Liver (tissue), 9 donors: ENCODE data around the gene NMRK1. TPM values are rescaled to one million over a fixed set of nuclear protein-coding genes. Genes with fewer than 3 reads are reported as not detected.

ENCODE experiments used
- DNase-seq: peaks from one replicate; pipeline ENCODE4 v3.0.0-alpha.2; 2017; ENCODE audit warnings: low spot score
- H3K27ac ChIP-seq, 2 donors: one replicate each; pipeline ENCODE4 v1.7.0; 2013; ENCODE audit warnings: inconsistent platforms in 2 of 2, low read length in 2 of 2, control low read depth in 1 of 2, low read depth in 1 of 2, mild to moderate bottlenecking in 1 of 2
- H3K27me3 ChIP-seq, 4 donors: one replicate each; pipeline versions ENCODE4 v1.6.1 to v1.7.0; 2013; ENCODE audit warnings: low read length in 3 of 4, inconsistent platforms in 1 of 4, mild to moderate bottlenecking in 1 of 4, moderate library complexity in 1 of 4; ENCODE audit not compliant: control insufficient read depth in 4 of 4, insufficient read depth in 4 of 4
- H3K36me3 ChIP-seq, 4 donors: one replicate each; pipeline versions ENCODE4 v1.6.1 to v1.7.0; 2013; ENCODE audit warnings: low read length in 3 of 4, mild to moderate bottlenecking in 3 of 4, low read depth in 1 of 4, moderate library complexity in 1 of 4; ENCODE audit not compliant: control insufficient read depth in 4 of 4, insufficient read depth in 3 of 4
- H3K4me1 ChIP-seq, 4 donors: one replicate each; pipeline versions ENCODE4 v1.6.1 to v1.7.0; 2013; ENCODE audit warnings: low read length in 3 of 4, mild to moderate bottlenecking in 3 of 4, moderate library complexity in 1 of 4; ENCODE audit not compliant: control insufficient read depth in 4 of 4, insufficient read depth in 4 of 4
- H3K4me3 ChIP-seq, 3 donors: one replicate each; pipeline versions ENCODE4 v1.6.1 to v1.7.0; 2013; ENCODE audit warnings: low read length in 3 of 3, control low read depth in 1 of 3, low read depth in 1 of 3, mild to moderate bottlenecking in 1 of 3
- H3K9ac ChIP-seq, 2 donors: one replicate each; pipeline ENCODE4 v1.7.0; 2013; ENCODE audit warnings: low read length in 2 of 2, mild to moderate bottlenecking in 2 of 2, moderate library complexity in 2 of 2, control low read depth in 1 of 2, low read depth in 1 of 2
- H3K9me3 ChIP-seq, 4 donors: one replicate each; pipeline versions ENCODE4 v1.6.1 to v1.7.0; 2013; ENCODE audit warnings: low read length in 3 of 4; ENCODE audit not compliant: control insufficient read depth in 4 of 4
- CTCF ChIP-seq: fragments of 150-350 bp; IDR thresholded peaks from 2 replicates; pipeline ENCODE4 v1.5.1; 2017; ENCODE audit warnings: improper control_type of control experiment, low read depth, low read length; ENCODE audit not compliant: missing input control
- EGR1 ChIP-seq, 2 donors: IDR thresholded peaks; 2 replicates each; pipeline ENCODE4 v1.6.1; 2016 to 2018; ENCODE audit warnings: antibody characterized with exemption in 2 of 2, low read depth in 2 of 2
- FOXA2 ChIP-seq: IDR thresholded peaks from 2 replicates; pipeline ENCODE4 v1.6.1; 2016; ENCODE audit warnings: antibody characterized with exemption
- HNF4A ChIP-seq, 2 donors: conservative IDR thresholded peaks; 2 replicates each; pipeline ENCODE4 v1.6.1; 2016; ENCODE audit warnings: antibody characterized with exemption in 2 of 2, mild to moderate bottlenecking in 2 of 2
- MAX ChIP-seq: IDR thresholded peaks from 2 replicates; pipeline ENCODE4 v1.6.1; 2016; ENCODE audit warnings: antibody characterized with exemption
- NR2F2 ChIP-seq: IDR thresholded peaks from 2 replicates; pipeline ENCODE4 v1.6.1; 2016; ENCODE audit warnings: antibody characterized with exemption
- REST ChIP-seq: IDR thresholded peaks from 2 replicates; pipeline ENCODE4 v1.6.1; 2016; ENCODE audit warnings: antibody characterized with exemption, mild to moderate bottlenecking
- RXRA ChIP-seq, 2 donors: IDR thresholded peaks; 2 replicates each; pipeline ENCODE4 v1.6.1; 2017 to 2018; ENCODE audit warnings: antibody characterized with exemption in 2 of 2, mild to moderate bottlenecking in 1 of 2
- SP1 ChIP-seq: IDR thresholded peaks from 2 replicates; pipeline ENCODE4 v1.6.1; 2018; ENCODE audit warnings: antibody characterized with exemption, mild to moderate bottlenecking
- TAF1 ChIP-seq: conservative IDR thresholded peaks from 2 replicates; pipeline ENCODE4 v1.6.1; 2016; ENCODE audit warnings: antibody characterized with exemption, mild to moderate bottlenecking
- YY1 ChIP-seq: IDR thresholded peaks from 2 replicates; pipeline ENCODE4 v1.6.1; 2016; ENCODE audit warnings: antibody characterized with exemption, mild to moderate bottlenecking
- WGBS: extraction: QIAGEN DNeasy Blood & Tissue Kit; methylation state at CpG from one replicate; pipeline ENCODE4 v1.1.7; 2013; 5-methylcytosine and 5-hydroxymethylcytosine counted together
- polyA plus RNA-seq, 2 donors: library from polyadenylated mRNA; stranded (reverse) in 1 of 2; unstranded in 1 of 2; fragments of 200-250 nt in 1 of 2; fragments of >200 nt in 1 of 2; fragmentation: Nextera tagmentation in 1 of 2; extraction: Ambion mirVana in 1 of 2; gene quantifications; one replicate each; pipeline versions ENCODE4 v1.2.1 to v1.2.3, GENCODE V29; 2013 to 2015
- total RNA-seq, 2 donors: library from RNA; depleted of rRNA; stranded (reverse); fragments of >200 nt; gene quantifications; one replicate each; pipeline ENCODE4 v1.2.3, GENCODE V29; 2014
- donor health status: healthy.
- donor health status: healthy.
- donor health status: healthy.
- donor health status: healthy.
- donor health status: healthy.

The NMRK1 gene
- total and polyA plus RNA-seq, 4 donors: 6.8 to 32.2 (median 15.9) TPM

GRCh38 chr9:75088646-75089372, 854 bp upstream of the NMRK1 start (continued):
- TF ChIP-seq NR2F2 (peak; percentile 47), REST (no peak)

- H3K4me1 ChIP-seq: peaks cover 11 to 67% (median 42%) of the 10 kb centered on the region in 4 donors
- peak overlapping the region; percentile 85 to 92 for H3K9ac ChIP-seq
- WGBS: under 1% methylated on average over 20 of the region's 20 CpGs
- H3K9me3 ChIP-seq: no peaks in the 10 kb centered on the region
- peak; percentile 40 for DNase-seq
- peaks cover 0 to 5% (median 1%) of the 10 kb centered on the region in 4 donors for H3K36me3 ChIP-seq
- peak overlapping the region; percentile 89 to 96 for H3K27ac ChIP-seq
- H3K27me3 ChIP-seq: no peaks in the 10 kb centered on the region
- H3K4me3 ChIP-seq: peak overlapping the region; percentile 90 to 94 (median 92)
- TF ChIP-seq EGR1 (IDR thresholded peaks at IDR 0.05; ENCODE audit: low read depth in 2 of 2) (no peak), FOXA2 (no peak), SP1 (peak; percentile 16), TAF1 (peak; percentile 45), NR2F2 (peak; percentile 39), YY1 (peak; percentile 64)
Observed at GRCh38 chr9:75087289-75087823, 599 bp downstream of the NMRK1 start.

- H3K27me3 ChIP-seq: no peaks in the 10 kb centered on the region
- 7% methylated on average over 16 of the region's 16 CpGs for WGBS
- H3K9ac ChIP-seq: peak overlapping the region; percentile 85 to 92
- peaks cover 0 to 5% (median 2%) of the 10 kb centered on the region in 4 donors for H3K36me3 ChIP-seq
- no peaks in the 10 kb centered on the region for H3K9me3 ChIP-seq
- peak overlapping the region; percentile 90 to 94 (median 92) for H3K4me3 ChIP-seq
- H3K27ac ChIP-seq: peak overlapping the region; percentile 89 to 96
- TF ChIP-seq CTCF: no peak
- TF ChIP-seq MAX: no peak
- TF ChIP-seq RXRA (IDR thresholded peaks at IDR 0.05): peak; percentile 9 to 31
- peak; percentile 47 for TF ChIP-seq NR2F2
- no peak for TF ChIP-seq REST
- peak; percentile 59 for TF ChIP-seq HNF4A (conservative IDR thresholded peaks at IDR 0.05)
- TF ChIP-seq TAF1: peak; percentile 13
- peaks cover 8 to 63% (median 40%) of the 10 kb centered on the region in 4 donors for H3K4me1 ChIP-seq
- DNase-seq: no peak
Observed at GRCh38 chr9:75086541-75087288, 1.2 kb downstream of the NMRK1 start.
